ENCODE results near the gene SPEM3. TPM values are rescaled to one million over a fixed set of nuclear protein-coding genes. Genes with fewer than 3 reads are reported as not detected.

Gene SPEM3
- polyA plus RNA-seq, 4 donors, result not detected

Other genes with a start within 250 kb of the SPEM3 start
- gene ASGR1, start 249.5 kb upstream of the SPEM3 start, polyA plus RNA-seq (ENCODE audit: insufficient read length in 4 of 4), result 1 to 10 TPM; 3.9 to 7.9 (median 5.9) TPM
- 10 to 100 TPM; 25.8 to 50.7 (median 41.7) TPM for gene DLG4, start 209.0 kb upstream of the SPEM3 start, polyA plus RNA-seq (ENCODE audit: insufficient read length in 4 of 4)
- 100 to 1,000 TPM; 318 to 561 (median 453) TPM for gene ACADVL, start 208.9 kb upstream of the SPEM3 start, polyA plus RNA-seq (ENCODE audit: insufficient read length in 4 of 4)
- gene DVL2, start 194.3 kb upstream of the SPEM3 start, polyA plus RNA-seq (ENCODE audit: insufficient read length in 4 of 4), result 10 to 100 TPM; 46.3 to 70.6 (median 51.4) TPM
- 10 to 100 TPM; 39.1 to 62.6 (median 52.5) TPM for gene PHF23, start 189.4 kb upstream of the SPEM3 start, polyA plus RNA-seq (ENCODE audit: insufficient read length in 4 of 4)
- gene GABARAP, start 186.4 kb upstream of the SPEM3 start, polyA plus RNA-seq (ENCODE audit: insufficient read length in 4 of 4), result 100 to 1,000 TPM; 327 to 487 (median 427) TPM
- gene CTDNEP1, start 177.1 kb upstream of the SPEM3 start, polyA plus RNA-seq (ENCODE audit: insufficient read length in 4 of 4), result 100 to 1,000 TPM; 146 to 158 (median 156) TPM
- gene ELP5, start 176.6 kb upstream of the SPEM3 start, polyA plus RNA-seq (ENCODE audit: insufficient read length in 4 of 4), result 10 to 100 TPM; 45.9 to 53.5 (median 48.1) TPM
- 10 to 100 TPM in 3 of 4 donors, 1 to 10 TPM in 1; 1.3 to 58.7 (median 50.8) TPM for gene CLDN7, start 166.4 kb upstream of the SPEM3 start, polyA plus RNA-seq (ENCODE audit: insufficient read length in 4 of 4)
- 1 to 10 TPM; 1.5 to 2.8 (median 1.9) TPM for gene SLC2A4, start 147.1 kb upstream of the SPEM3 start, polyA plus RNA-seq (ENCODE audit: insufficient read length in 4 of 4)
- 1 to 10 TPM; 1.9 to 4.1 (median 2.7) TPM for gene YBX2, start 134.2 kb upstream of the SPEM3 start, polyA plus RNA-seq (ENCODE audit: insufficient read length in 4 of 4)
- gene EIF5A, start 121.2 kb upstream of the SPEM3 start, polyA plus RNA-seq (ENCODE audit: insufficient read length in 4 of 4), result 100 to 1,000 TPM; 247 to 327 (median 311) TPM
- gene GPS2, start 113.5 kb upstream of the SPEM3 start, polyA plus RNA-seq (ENCODE audit: insufficient read length in 4 of 4), result 100 to 1,000 TPM in 1 of 4 donors, 10 to 100 TPM in 3; 73.8 to 104 (median 90.1) TPM
- 10 to 100 TPM; 25.7 to 43.8 (median 27.8) TPM for gene NEURL4, start 99.5 kb upstream of the SPEM3 start, polyA plus RNA-seq (ENCODE audit: insufficient read length in 4 of 4)
- gene ACAP1, start 92.3 kb upstream of the SPEM3 start, polyA plus RNA-seq (ENCODE audit: insufficient read length in 4 of 4), result 10 to 100 TPM in 2 of 4 donors, 1 to 10 TPM in 2; 6.9 to 11.0 (median 8.8) TPM
- 10 to 100 TPM; 10.9 to 12.1 (median 11.6) TPM for gene KCTD11, start 76.7 kb upstream of the SPEM3 start, polyA plus RNA-seq (ENCODE audit: insufficient read length in 4 of 4)
- not detected for gene TMEM95, start 73.7 kb upstream of the SPEM3 start, polyA plus RNA-seq (ENCODE audit: insufficient read length in 4 of 4)
- 1 to 10 TPM in 3 of 4 donors, under 1 TPM in 1; 1.00 to 6.1 (median 5.2) TPM for gene TNK1, start 47.8 kb upstream of the SPEM3 start, polyA plus RNA-seq (ENCODE audit: insufficient read length in 4 of 4)
- gene PLSCR3, start 34.3 kb upstream of the SPEM3 start, polyA plus RNA-seq (ENCODE audit: insufficient read length in 4 of 4), result 10 to 100 TPM; 30.3 to 48.7 (median 39.6) TPM
- 10 to 100 TPM; 52.8 to 90.1 (median 80.5) TPM for gene TMEM256, start 24.8 kb upstream of the SPEM3 start, polyA plus RNA-seq (ENCODE audit: insufficient read length in 4 of 4)
- gene NLGN2, start 21.0 kb upstream of the SPEM3 start, polyA plus RNA-seq (ENCODE audit: insufficient read length in 4 of 4), result 10 to 100 TPM; 21.4 to 55.8 (median 32.8) TPM
- not detected for gene SPEM1, start 8.5 kb upstream of the SPEM3 start, polyA plus RNA-seq (ENCODE audit: insufficient read length in 4 of 4)
- under 1 TPM in 1 of 4 donors, not detected in 3; 0.18 TPM for gene SPEM2, start 3.2 kb upstream of the SPEM3 start, polyA plus RNA-seq (ENCODE audit: insufficient read length in 4 of 4)
- 1 to 10 TPM; 1.1 to 4.8 (median 3.8) TPM for gene TMEM102, start 6.6 kb downstream of the SPEM3 start, polyA plus RNA-seq (ENCODE audit: insufficient read length in 4 of 4)
- 10 to 100 TPM in 1 of 4 donors, 1 to 10 TPM in 3; 5.6 to 17.1 (median 8.5) TPM for gene FGF11, start 10.7 kb downstream of the SPEM3 start, polyA plus RNA-seq (ENCODE audit: insufficient read length in 4 of 4)
- 10 to 100 TPM in 2 of 4 donors, 1 to 10 TPM in 2; 9.0 to 15.1 (median 9.8) TPM for gene CHRNB1, start 16.2 kb downstream of the SPEM3 start, polyA plus RNA-seq (ENCODE audit: insufficient read length in 4 of 4)
- 10 to 100 TPM; 36.1 to 46.1 (median 43.4) TPM for gene ZBTB4, start 50.8 kb downstream of the SPEM3 start, polyA plus RNA-seq (ENCODE audit: insufficient read length in 4 of 4)
- under 1 TPM in 2 of 4 donors, not detected in 2; 0.12 to 0.46 TPM for gene SLC35G6, start 52.6 kb downstream of the SPEM3 start, polyA plus RNA-seq (ENCODE audit: insufficient read length in 4 of 4)
- 100 to 1,000 TPM; 105 to 159 (median 123) TPM for gene POLR2A, start 55.5 kb downstream of the SPEM3 start, polyA plus RNA-seq (ENCODE audit: insufficient read length in 4 of 4)
- 10 to 100 TPM; 20.3 to 43.5 (median 25.8) TPM for gene TNFSF12, start 120.2 kb downstream of the SPEM3 start, polyA plus RNA-seq (ENCODE audit: insufficient read length in 4 of 4)
- gene TNFSF13, start 129.9 kb downstream of the SPEM3 start, polyA plus RNA-seq (ENCODE audit: insufficient read length in 4 of 4), result 10 to 100 TPM in 3 of 4 donors, 1 to 10 TPM in 1; 7.1 to 15.7 (median 12.7) TPM
- 10 to 100 TPM; 57.4 to 83.0 (median 73.6) TPM for gene SENP3, start 133.1 kb downstream of the SPEM3 start, polyA plus RNA-seq (ENCODE audit: insufficient read length in 4 of 4)
- 10 to 100 TPM; 32.3 to 70.7 (median 54.9) TPM for gene CD68, start 150.8 kb downstream of the SPEM3 start, polyA plus RNA-seq (ENCODE audit: insufficient read length in 4 of 4)
- gene MPDU1, start 155.0 kb downstream of the SPEM3 start, polyA plus RNA-seq (ENCODE audit: insufficient read length in 4 of 4), result 100 to 1,000 TPM in 3 of 4 donors, 10 to 100 TPM in 1; 75.1 to 114 (median 112) TPM
- gene SOX15, start 161.2 kb downstream of the SPEM3 start, polyA plus RNA-seq (ENCODE audit: insufficient read length in 4 of 4), result 10 to 100 TPM in 1 of 4 donors, 1 to 10 TPM in 3; 2.5 to 10.5 (median 3.6) TPM
- 10 to 100 TPM; 42.8 to 55.0 (median 45.2) TPM for gene FXR2, start 186.0 kb downstream of the SPEM3 start, polyA plus RNA-seq (ENCODE audit: insufficient read length in 4 of 4)
- gene SAT2, start 199.0 kb downstream of the SPEM3 start, polyA plus RNA-seq (ENCODE audit: insufficient read length in 4 of 4), result 100 to 1,000 TPM in 3 of 4 donors, 10 to 100 TPM in 1; 86.6 to 152 (median 114) TPM
- gene SHBG, start 201.3 kb downstream of the SPEM3 start, polyA plus RNA-seq (ENCODE audit: insufficient read length in 4 of 4), result 1 to 10 TPM; 2.3 to 5.1 (median 4.0) TPM
- gene ATP1B2, start 222.1 kb downstream of the SPEM3 start, polyA plus RNA-seq (ENCODE audit: insufficient read length in 4 of 4), result 10 to 100 TPM; 18.3 to 27.3 (median 20.5) TPM